Measurements from ENCODE around the gene RIC1. TPM values are rescaled to one million over a fixed set of nuclear protein-coding genes. Genes with fewer than 3 reads are reported as not detected.

RIC1 gene
- polyA plus RNA-seq, 1 of the 3 experiments (the other 2 are of a cell fraction), result 21.9 TPM

DNA sequence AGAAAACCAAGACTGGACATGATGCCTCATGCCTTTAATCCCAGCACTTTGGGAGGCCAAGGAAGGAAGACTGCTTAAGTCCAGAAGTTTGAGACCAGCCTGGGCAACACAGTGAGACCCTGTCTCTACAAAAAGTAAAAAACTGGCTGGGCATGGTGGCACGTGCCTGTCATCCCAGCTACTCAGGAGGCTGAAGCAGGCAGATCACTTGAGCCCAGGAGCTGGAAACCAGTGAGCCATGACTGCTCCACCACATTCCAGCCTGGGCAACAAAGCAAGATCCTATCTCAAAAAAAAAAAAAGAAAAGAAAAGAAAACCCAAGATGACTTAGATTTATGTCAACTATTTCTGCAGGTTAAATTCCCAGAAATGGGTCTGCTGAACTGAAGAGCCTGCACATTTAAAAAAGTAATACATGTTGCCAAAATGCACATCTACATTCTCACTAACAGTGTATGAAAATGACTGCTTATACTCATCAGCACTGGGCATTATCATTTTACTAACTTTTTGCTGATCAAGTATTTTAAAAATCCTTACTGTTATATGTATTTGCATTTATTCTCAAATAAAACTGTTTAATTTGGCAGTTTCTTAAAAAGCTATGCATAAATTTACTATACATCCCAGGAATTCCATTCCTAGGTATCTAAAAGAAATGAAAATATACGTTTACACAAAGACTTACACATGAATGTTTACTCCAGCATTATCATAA is 189.7 kb downstream of the RIC1 start:
- POLR2A ChIA-PET, result no interaction called here
- Histone ChIP-seq H2AFZ (ENCODE audit: low read depth) (no peak overlapping the region), H4K20me1 (ENCODE audit: insufficient read depth) (no peaks in the 10 kb centered on the region), H3K79me2 (ENCODE audit: insufficient read depth) (no peaks in the 10 kb centered on the region), H3K4me1 (ENCODE audit: control insufficient read depth in 1 of 2, insufficient read depth in 2 of 2, low read depth in 1 of 2, low read length in 1 of 2) (peaks cover 0 to 5% of the 10 kb centered on the region in 2 experiments; a peak in 1 of 4 replicates), H3K9me3 (no peaks in the 10 kb centered on the region), H3K27ac (ENCODE audit: low read depth in 2 of 2, low read length in 1 of 2) (peak overlapping the region in 1 of 2 experiments; percentile 49; a peak in 2 of 4 replicates), H3K36me3 (replicated peaks in 1 of 2; ENCODE audit: control insufficient read depth in 1 of 2, insufficient read depth in 2 of 2, low read length in 1 of 2) (peaks cover 0 to 3% of the 10 kb centered on the region in 2 experiments), H3K4me3 (ENCODE audit: low read depth in 2 of 2, low read length in 1 of 2) (no peak overlapping the region), H3K9me2 (no peaks in the 10 kb centered on the region), H3K4me2 (no peak overlapping the region; the same call in 1 of the 2 replicates), H3F3A (replicated peaks; ENCODE audit: insufficient read depth) (peaks cover 12% of the 10 kb centered on the region), H3K27me3 (ENCODE audit: insufficient read depth) (no peaks in the 10 kb centered on the region), H3K9ac (no peak overlapping the region)
- no peak for DNase-seq
- WGBS (ENCODE audit: low lambda C conversion rate), result 96% methylated on average over 2 of the region's 2 CpGs
- CTCF ChIA-PET, result interaction anchor here (2.4 kb wide), 1 partner anchor 14 kb away, joined by 9 read pairs; the partner anchor contains the start of gene ERMP1
- TF ChIP-seq, protein P1, sequence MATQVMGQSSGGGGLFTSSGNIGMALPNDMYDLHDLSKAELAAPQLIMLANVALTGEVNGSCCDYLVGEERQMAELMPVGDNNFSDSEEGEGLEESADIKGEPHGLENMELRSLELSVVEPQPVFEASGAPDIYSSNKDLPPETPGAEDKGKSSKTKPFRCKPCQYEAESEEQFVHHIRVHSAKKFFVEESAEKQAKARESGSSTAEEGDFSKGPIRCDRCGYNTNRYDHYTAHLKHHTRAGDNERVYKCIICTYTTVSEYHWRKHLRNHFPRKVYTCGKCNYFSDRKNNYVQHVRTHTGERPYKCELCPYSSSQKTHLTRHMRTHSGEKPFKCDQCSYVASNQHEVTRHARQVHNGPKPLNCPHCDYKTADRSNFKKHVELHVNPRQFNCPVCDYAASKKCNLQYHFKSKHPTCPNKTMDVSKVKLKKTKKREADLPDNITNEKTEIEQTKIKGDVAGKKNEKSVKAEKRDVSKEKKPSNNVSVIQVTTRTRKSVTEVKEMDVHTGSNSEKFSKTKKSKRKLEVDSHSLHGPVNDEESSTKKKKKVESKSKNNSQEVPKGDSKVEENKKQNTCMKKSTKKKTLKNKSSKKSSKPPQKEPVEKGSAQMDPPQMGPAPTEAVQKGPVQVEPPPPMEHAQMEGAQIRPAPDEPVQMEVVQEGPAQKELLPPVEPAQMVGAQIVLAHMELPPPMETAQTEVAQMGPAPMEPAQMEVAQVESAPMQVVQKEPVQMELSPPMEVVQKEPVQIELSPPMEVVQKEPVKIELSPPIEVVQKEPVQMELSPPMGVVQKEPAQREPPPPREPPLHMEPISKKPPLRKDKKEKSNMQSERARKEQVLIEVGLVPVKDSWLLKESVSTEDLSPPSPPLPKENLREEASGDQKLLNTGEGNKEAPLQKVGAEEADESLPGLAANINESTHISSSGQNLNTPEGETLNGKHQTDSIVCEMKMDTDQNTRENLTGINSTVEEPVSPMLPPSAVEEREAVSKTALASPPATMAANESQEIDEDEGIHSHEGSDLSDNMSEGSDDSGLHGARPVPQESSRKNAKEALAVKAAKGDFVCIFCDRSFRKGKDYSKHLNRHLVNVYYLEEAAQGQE (IDR thresholded peaks at IDR 0.05; ENCODE audit: low read depth, low read length), result no peak
- TF ChIP-seq MXI1 (IDR thresholded peaks at IDR 0.05; ENCODE audit: low read depth, low read length) (no peak), CTCF (IDR thresholded peaks at IDR 0.05) (no peak), GABPA (IDR thresholded peaks at IDR 0.05; ENCODE audit: low read depth) (no peak), ELF1 (IDR thresholded peaks at IDR 0.05) (no peak), PBX3 (IDR thresholded peaks at IDR 0.05) (no peak), NRF1 (IDR thresholded peaks at IDR 0.05; ENCODE audit: low read depth, low read length) (no peak), EZH2phosphoT487 (IDR thresholded peaks at IDR 0.05; ENCODE audit: borderline replicate concordance, low read depth) (no peak), TCF12 (IDR thresholded peaks at IDR 0.05) (no peak), SMC3 (IDR thresholded peaks at IDR 0.05; ENCODE audit: low read depth, low read length) (no peak)

All from SK-N-SH (cell line).